SK-MEL-5 (cell line): ENCODE results near the gene HEY2. TPM values are rescaled to one million over a fixed set of nuclear protein-coding genes. Genes with fewer than 3 reads are reported as not detected.
"Not testable (repeated sequence)": the region's sequence is repeated elsewhere in the genome, so short reads cannot be mapped to it uniquely, and the experiment has no call there.

ENCODE experiments used
- DNase-seq: peaks from one replicate; pipeline ENCODE4 v3.0.0-alpha.2; 2016; ENCODE audit warnings: low read depth, low spot score
- in situ Hi-C: cut with HindIII; loops from 2 replicates; pipeline ENCODE4 v1.10.0; 2016; ENCODE audit warnings: low sequenced_read_pairs, high pct_unique_total_duplicates, low pct_unique_long_range_greater_than_20kb
- total RNA-seq: library from RNA; depleted of rRNA; stranded (reverse); fragments of >200 nt; shearing (Covaris generic); gene quantifications from 2 replicates; pipeline ENCODE4 v1.2.3, GENCODE V29; 2014

The HEY2 gene
- total RNA-seq, 1 experiment from 2014 or later = 8.5 TPM

- DNase-seq = no peak
- in situ Hi-C loops = no loop called here
These were observed 5.1 kb downstream of the HEY2 start for GRCh38 chr6:125754566-125754965.

- DNase-seq = no peak
- in situ Hi-C loops = no loop called here
These were observed 9.9 kb downstream of the HEY2 start for GRCh38 chr6:125759184-125759902.

GRCh38 chr6:125759959-125760457 lies 10.6 kb downstream of the HEY2 start:
- in situ Hi-C loops = no loop called here
- no peak for DNase-seq

- in situ Hi-C loops = no loop called here
- no peak for DNase-seq
These were observed 14.8 kb downstream of the HEY2 start for GRCh38 chr6:125764121-125764671.

- in situ Hi-C loops = no loop called here
- DNase-seq = no peak
These were observed 16.5 kb downstream of the HEY2 start for GRCh38 chr6:125765944-125766343.

- in situ Hi-C loops = no loop called here
- DNase-seq = no peak
These were observed 17.2 kb downstream of the HEY2 start for GRCh38 chr6:125766641-125767040.

GRCh38 chr6:125769147-125769783 lies 19.8 kb downstream of the HEY2 start:
- in situ Hi-C loops = no loop called here
- no peak for DNase-seq

GRCh38 chr6:125773387-125774341 lies 24.2 kb downstream of the HEY2 start:
- in situ Hi-C loops = no loop called here
- peak; percentile 93 for DNase-seq

- in situ Hi-C loops = not testable (repeated sequence)
- peak; percentile 84 for DNase-seq
These were observed 26.8 kb downstream of the HEY2 start for GRCh38 chr6:125776107-125776826.

GRCh38 chr6:125779924-125780539 lies 30.6 kb downstream of the HEY2 start:
- DNase-seq = peak; percentile 94
- in situ Hi-C loops = no loop called here

- DNase-seq = peak; percentile 79
- in situ Hi-C loops = no loop called here
These were observed 31.3 kb downstream of the HEY2 start for GRCh38 chr6:125780540-125781313.

GRCh38 chr6:125781314-125781868 lies 32.0 kb downstream of the HEY2 start:
- in situ Hi-C loops = no loop called here
- DNase-seq = peak; percentile 40

GRCh38 chr6:125784365-125784764 lies 34.9 kb downstream of the HEY2 start:
- in situ Hi-C loops = no loop called here
- no peak for DNase-seq

- in situ Hi-C loops = no loop called here
- DNase-seq = peak; percentile 39
These were observed 38.4 kb downstream of the HEY2 start for GRCh38 chr6:125787791-125788190.

GRCh38 chr6:125789167-125789566 lies 39.7 kb downstream of the HEY2 start:
- DNase-seq = no peak
- in situ Hi-C loops = no loop called here
